ENCODE measurements around the gene FAAH. TPM values are rescaled to one million over a fixed set of nuclear protein-coding genes. Genes with fewer than 3 reads are reported as not detected.

FAAH gene
- total RNA-seq, 1 donor from 2014 or later = 14.1 TPM

- Mint-ChIP-seq H3K27me3 (ENCODE audit: low read depth) (peaks cover 42% of the 10 kb centered on the region), H3K27ac (ENCODE audit: unreplicated experiment) (no peak overlapping the region), H3K36me3 (ENCODE audit: low read depth) (no peaks in the 10 kb centered on the region), H3K9me3 (ENCODE audit: low read depth) (no peaks in the 10 kb centered on the region), H3K4me1 (ENCODE audit: low read depth) (peaks cover 4% of the 10 kb centered on the region), H3K4me3 (ENCODE audit: unreplicated experiment) (no peak overlapping the region)
- DNase-seq (ENCODE audit: low spot score) = no peak
- no peak for TF ChIP-seq CTCF (IDR thresholded peaks at IDR 0.05)
Measured at GRCh38 chr1:46437723-46438122, 43.6 kb downstream of the FAAH start.

GRCh38 chr1:46438346-46438745, 44.2 kb downstream of the FAAH start:
- DNase-seq (ENCODE audit: low spot score) = no peak
- H3K36me3 Mint-ChIP-seq (ENCODE audit: low read depth) = no peaks in the 10 kb centered on the region
- H3K4me1 Mint-ChIP-seq (ENCODE audit: low read depth) = peaks cover 4% of the 10 kb centered on the region
- no peak overlapping the region for H3K4me3 Mint-ChIP-seq (ENCODE audit: unreplicated experiment)
- no peaks in the 10 kb centered on the region for H3K9me3 Mint-ChIP-seq (ENCODE audit: low read depth)
- peaks cover 42% of the 10 kb centered on the region for H3K27me3 Mint-ChIP-seq (ENCODE audit: low read depth)
- no peak overlapping the region for H3K27ac Mint-ChIP-seq (ENCODE audit: unreplicated experiment)
- TF ChIP-seq CTCF (IDR thresholded peaks at IDR 0.05) = no peak

GRCh38 chr1:46440478-46440877, 46.4 kb downstream of the FAAH start:
- H3K9me3 Mint-ChIP-seq (ENCODE audit: low read depth) = no peaks in the 10 kb centered on the region
- no peak for TF ChIP-seq CTCF (IDR thresholded peaks at IDR 0.05)
- peaks cover 4% of the 10 kb centered on the region for H3K4me1 Mint-ChIP-seq (ENCODE audit: low read depth)
- no peak overlapping the region for H3K4me3 Mint-ChIP-seq (ENCODE audit: unreplicated experiment)
- no peaks in the 10 kb centered on the region for H3K36me3 Mint-ChIP-seq (ENCODE audit: low read depth)
- no peak overlapping the region for H3K27ac Mint-ChIP-seq (ENCODE audit: unreplicated experiment)
- H3K27me3 Mint-ChIP-seq (ENCODE audit: low read depth) = peaks cover 28% of the 10 kb centered on the region
- DNase-seq (ENCODE audit: low spot score) = no peak

- H3K9me3 Mint-ChIP-seq (ENCODE audit: low read depth) = no peaks in the 10 kb centered on the region
- peaks cover 8% of the 10 kb centered on the region for H3K4me1 Mint-ChIP-seq (ENCODE audit: low read depth)
- peaks cover 37% of the 10 kb centered on the region for H3K27me3 Mint-ChIP-seq (ENCODE audit: low read depth)
- peak overlapping the region; percentile 76 for H3K4me3 Mint-ChIP-seq (ENCODE audit: unreplicated experiment)
- peak overlapping the region; percentile 55 for H3K27ac Mint-ChIP-seq (ENCODE audit: unreplicated experiment)
- H3K36me3 Mint-ChIP-seq (ENCODE audit: low read depth) = no peaks in the 10 kb centered on the region
- TF ChIP-seq CTCF (IDR thresholded peaks at IDR 0.05) = peak; percentile 95
- no peak for DNase-seq (ENCODE audit: low spot score)
Measured at GRCh38 chr1:46442317-46443161, 48.4 kb downstream of the FAAH start.

GRCh38 chr1:46444466-46444865, 50.3 kb downstream of the FAAH start:
- peaks cover 38% of the 10 kb centered on the region for H3K27me3 Mint-ChIP-seq (ENCODE audit: low read depth)
- no peak for TF ChIP-seq CTCF (IDR thresholded peaks at IDR 0.05)
- DNase-seq (ENCODE audit: low spot score) = no peak
- H3K9me3 Mint-ChIP-seq (ENCODE audit: low read depth) = no peaks in the 10 kb centered on the region
- no peaks in the 10 kb centered on the region for H3K36me3 Mint-ChIP-seq (ENCODE audit: low read depth)
- no peak overlapping the region for H3K4me3 Mint-ChIP-seq (ENCODE audit: unreplicated experiment)
- peaks cover 16% of the 10 kb centered on the region for H3K4me1 Mint-ChIP-seq (ENCODE audit: low read depth)
- H3K27ac Mint-ChIP-seq (ENCODE audit: unreplicated experiment) = no peak overlapping the region
